SK-N-SH (cell line): Measurements from ENCODE around the gene CIBAR2. TPM values are rescaled to one million over a fixed set of nuclear protein-coding genes. Genes with fewer than 3 reads are reported as not detected.

Experiments
- CTCF ChIA-PET: fragments of 300-600, 350-600 bp; formaldehyde crosslinking; extraction: SDS; loops from one replicate; lab custom pipeline; 2021; lab: Yijun Ruan, JAX
- POLR2A ChIA-PET: fragments of 350-600 bp; sonication (Branson Sonifier 250); formaldehyde crosslinking; extraction: SDS; loops from one replicate; lab custom pipeline; 2020; ENCODE audit warnings: antibody characterized with exemption, inconsistent platforms; lab: Yijun Ruan, JAX
- DNase-seq: peaks from one replicate; pipeline ENCODE4 v3.0.0; 2012
- H2AFZ ChIP-seq: fragments of 200-600 bp; sonication (generic); 2 replicates; pipeline ENCODE4 v1.8.1; 2016; ENCODE audit warnings: antibody characterized with exemption, mild to moderate bottlenecking, low read depth
- H3F3A ChIP-seq: fragments of 200-600 bp; sonication (generic); replicated peaks from 2 replicates; pipeline ENCODE3; 2016; ENCODE audit warnings: antibody characterized with exemption, mild to moderate bottlenecking; ENCODE audit not compliant: insufficient read depth
- H3K27ac ChIP-seq, 2 experiments: fragments of 200-500 bp in 1 of 2; fragments of 200-600 bp in 1 of 2; sonication (Bioruptor generic) in 1 of 2; sonication (generic), shearing (Covaris generic) in 1 of 2; 2 replicates each; pipeline versions ENCODE4 v1.5.1 to v1.6.1; 2014 to 2016; ENCODE audit warnings: low read depth in 2 of 2, inconsistent platforms in 1 of 2, low read length in 1 of 2, mild to moderate bottlenecking in 1 of 2, mixed read lengths in 1 of 2
- H3K27me3 ChIP-seq: fragments of 200-600 bp; sonication (generic), shearing (Covaris generic); 2 replicates; pipeline ENCODE4 v1.6.1; 2016; ENCODE audit warnings: mixed run types; ENCODE audit not compliant: insufficient read depth
- H3K36me3 ChIP-seq, 2 experiments: fragments of 200-500 bp in 1 of 2; fragments of 200-600 bp in 1 of 2; sonication (Bioruptor generic) in 1 of 2; sonication (generic) in 1 of 2; replicated peaks in 1 of 2; 2 replicates each; pipeline versions ENCODE3 to v1.5.1; 2014 to 2016; ENCODE audit warnings: low read length in 1 of 2, mild to moderate bottlenecking in 1 of 2; ENCODE audit not compliant: insufficient read depth in 2 of 2, control insufficient read depth in 1 of 2
- H3K4me1 ChIP-seq, 2 experiments: fragments of 200-500 bp in 1 of 2; fragments of 200-600 bp in 1 of 2; sonication (Bioruptor generic) in 1 of 2; sonication (generic), shearing (Covaris generic) in 1 of 2; 2 replicates each; pipeline versions ENCODE4 v1.5.1 to v1.6.1; 2014 to 2016; ENCODE audit warnings: low read depth in 1 of 2, low read length in 1 of 2, mixed run types in 1 of 2; ENCODE audit not compliant: insufficient read depth in 2 of 2, control insufficient read depth in 1 of 2
- H3K4me2 ChIP-seq: fragments of 200-600 bp; sonication (generic), shearing (Covaris generic); 2 replicates; pipeline ENCODE4 v1.6.1; 2017; ENCODE audit warnings: mixed run types
- H3K4me3 ChIP-seq, 2 experiments: fragments of 200-500 bp in 1 of 2; fragments of 200-600 bp in 1 of 2; sonication (Bioruptor generic) in 1 of 2; sonication (generic), shearing (Covaris generic) in 1 of 2; 2 replicates each; pipeline versions ENCODE4 v1.5.1 to v1.8.1; 2014 to 2016; ENCODE audit warnings: low read depth in 2 of 2, inconsistent platforms in 1 of 2, low read length in 1 of 2, mild to moderate bottlenecking in 1 of 2, mixed read lengths in 1 of 2, moderate library complexity in 1 of 2
- H3K79me2 ChIP-seq: fragments of 200-600 bp; sonication (generic); 2 replicates; pipeline ENCODE4 v1.8.1; 2017; ENCODE audit warnings: mild to moderate bottlenecking; ENCODE audit not compliant: insufficient read depth
- H3K9ac ChIP-seq: fragments of 200-600 bp; sonication (generic); 2 replicates; pipeline ENCODE4 v1.6.1; 2017; ENCODE audit warnings: mixed run types
- H3K9me2 ChIP-seq: fragments of 200-600 bp; sonication (generic); 2 replicates; pipeline ENCODE4 v1.6.1; 2017; ENCODE audit warnings: mixed run types
- H3K9me3 ChIP-seq: fragments of 200-600 bp; sonication (generic); 2 replicates; pipeline ENCODE4 v1.6.1; 2017; ENCODE audit warnings: mixed run types, mild to moderate bottlenecking, moderate library complexity
- H4K20me1 ChIP-seq: fragments of 200-600 bp; sonication (generic); 2 replicates; pipeline ENCODE4 v1.6.1; 2017; ENCODE audit warnings: mild to moderate bottlenecking, mixed run types; ENCODE audit not compliant: insufficient read depth
- CHD2 ChIP-seq: fragments of 150-350 bp; IDR thresholded peaks from 2 replicates; pipeline ENCODE4 v1.6.1; 2018; ENCODE audit warnings: low read length; ENCODE audit not compliant: partially characterized antibody
- FOXM1 ChIP-seq: IDR thresholded peaks from 2 replicates; pipeline ENCODE4 v1.4.0; 2012; ENCODE audit warnings: low read depth, mild to moderate bottlenecking
- GATA2 ChIP-seq: sonication (generic); formaldehyde crosslinking; IDR thresholded peaks from 2 replicates; pipeline ENCODE4 v1.5.0; 2020; ENCODE audit warnings: mild to moderate bottlenecking, missing genetic modification reagents
- MEF2A ChIP-seq: IDR thresholded peaks from 2 replicates; pipeline ENCODE4 v1.4.0; 2012; ENCODE audit warnings: low read depth, borderline replicate concordance
- MXI1 ChIP-seq: IDR thresholded peaks from 2 replicates; pipeline ENCODE4 v1.6.1; 2012; ENCODE audit warnings: mild to moderate bottlenecking, low read depth, low read length, improper control_type of control experiment
- POLR2AphosphoS5 ChIP-seq: IDR thresholded peaks from 2 replicates; pipeline ENCODE4 v1.6.1; 2012; ENCODE audit warnings: low read depth, low read length
- RAD21 ChIP-seq: IDR thresholded peaks from 2 replicates; pipeline ENCODE4 v1.6.1; 2012; ENCODE audit warnings: mild to moderate bottlenecking, low read length
- RXRA ChIP-seq: IDR thresholded peaks from 2 replicates; pipeline ENCODE4 v1.4.0; 2012; ENCODE audit warnings: low read depth, mild to moderate bottlenecking, borderline replicate concordance
- SIN3A ChIP-seq: IDR thresholded peaks from 2 replicates; pipeline ENCODE4 v1.6.1; 2012; ENCODE audit warnings: low read depth, mild to moderate bottlenecking, low read length, moderate library complexity, borderline replicate concordance
- SMC3 ChIP-seq: IDR thresholded peaks from 2 replicates; pipeline ENCODE4 v1.6.1; 2012; ENCODE audit warnings: low read depth, low read length, improper control_type of control experiment
- TAF1 ChIP-seq: IDR thresholded peaks from 2 replicates; pipeline ENCODE4 v1.6.1; 2012; ENCODE audit warnings: low read depth, mild to moderate bottlenecking, low read length, moderate library complexity, borderline replicate concordance
- TEAD4 ChIP-seq: IDR thresholded peaks from 2 replicates; pipeline ENCODE4 v1.4.0; 2012; ENCODE audit warnings: mild to moderate bottlenecking, borderline replicate concordance; ENCODE audit not compliant: insufficient read depth
- WGBS: methylation state at CpG from one replicate; pipeline ENCODE4 v1.1.6; 2017; ENCODE audit warnings: low lambda C conversion rate; 5-methylcytosine and 5-hydroxymethylcytosine counted together
- polyA plus RNA-seq, 3 experiments: library from polyadenylated mRNA; depleted of rRNA; stranded (reverse); fragments of >200 nt; gene quantifications; 2 replicates each; pipeline ENCODE4 v1.2.3, GENCODE V29; 2012
- TF ChIP-seq, protein P1 (sequence below): IDR thresholded peaks from 2 replicates; pipeline ENCODE4 v1.4.0; 2012; ENCODE audit warnings: low read depth, borderline replicate concordance
- TF ChIP-seq, protein P2 (sequence below): fragments of 200-600 bp; sonication (generic); IDR thresholded peaks from 2 replicates; pipeline ENCODE4 v1.6.1; 2017; ENCODE audit warnings: antibody characterized with exemption, mild to moderate bottlenecking, moderate library complexity

Gene CIBAR2
- polyA plus RNA-seq, 1 of the 3 experiments (the other 2 are of a cell fraction), result 0.15 TPM

DNA sequence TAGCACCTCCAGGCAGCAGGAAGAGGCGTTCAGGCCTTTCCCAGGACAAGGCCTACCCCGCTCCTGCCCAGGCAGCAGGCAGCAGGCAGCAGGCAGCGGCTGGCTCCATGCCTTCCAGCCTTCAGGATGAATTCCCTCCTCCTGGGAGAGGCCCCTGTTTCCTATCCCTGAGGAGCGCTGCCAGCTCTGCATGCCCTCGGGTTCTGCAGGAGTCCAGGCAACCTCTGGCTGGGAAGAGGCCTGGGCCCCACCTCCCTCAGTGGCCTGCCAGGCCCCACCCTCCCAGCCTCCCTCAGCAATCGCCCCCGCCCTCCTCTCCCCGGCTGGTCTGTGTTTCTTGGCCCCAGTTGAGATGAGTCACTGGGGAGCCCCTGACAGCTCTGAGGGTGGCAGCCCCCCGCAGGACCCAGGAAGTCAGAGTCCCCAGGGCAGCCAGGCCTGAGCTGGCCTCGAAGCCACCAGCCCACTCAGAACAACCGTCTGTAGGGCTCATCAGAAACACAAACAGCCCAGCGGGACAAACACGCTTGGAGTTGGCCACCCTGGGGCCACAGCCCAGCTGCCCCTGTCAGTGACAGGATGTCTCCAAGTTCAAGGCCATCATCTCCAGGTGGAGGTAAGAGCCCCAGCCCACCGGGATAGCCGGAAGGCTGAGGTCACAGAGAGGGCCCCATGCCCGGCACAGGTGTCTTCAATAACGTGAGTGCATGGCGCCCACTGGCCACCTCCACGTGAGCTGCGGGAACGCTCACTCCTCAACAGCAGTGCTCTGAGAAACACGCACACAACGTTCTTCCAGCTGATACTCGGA is 39.5 kb upstream of the CIBAR2 start (continued):
- peak; percentile 35; the same call in 1 of the 2 replicates for TF ChIP-seq TAF1
- TF ChIP-seq RAD21, result peak; percentile 25; the same call in 1 of the 2 replicates

DNA sequence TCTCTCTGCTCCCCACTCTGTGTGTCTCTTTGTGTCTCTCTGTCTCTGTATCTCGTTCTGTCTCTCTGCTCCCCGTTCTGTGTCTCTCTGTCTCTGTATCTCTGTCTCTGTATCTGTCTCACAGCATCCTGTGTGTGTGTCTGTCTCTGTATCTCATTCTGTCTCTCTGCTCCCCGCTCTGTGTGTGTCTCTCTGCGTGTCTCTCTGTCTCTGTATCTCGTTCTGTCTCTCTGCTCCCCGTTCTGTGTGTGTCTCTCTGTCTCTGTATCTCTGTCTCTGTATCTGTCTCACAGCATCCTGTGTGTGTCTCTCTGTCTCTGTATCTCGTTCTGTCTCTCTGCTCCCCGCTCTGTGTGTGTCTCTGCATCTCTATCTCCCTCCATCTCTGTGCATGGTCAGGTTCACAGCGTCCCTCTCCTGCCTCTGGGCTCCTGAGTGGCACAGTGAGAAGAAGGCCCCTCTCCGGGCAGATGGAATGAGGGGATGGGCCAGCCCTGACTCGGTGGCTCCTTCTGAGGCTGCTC is 38.9 kb upstream of the CIBAR2 start:
- Histone ChIP-seq H3K27ac (peak overlapping the region; percentile 57 to 89), H3K9ac (peak overlapping the region; percentile 47; the same call in 1 of the 2 replicates)
- CTCF ChIA-PET, result interaction anchor here (0.8 to 2.8 kb wide), 5 partner anchors 10 to 36 kb away, joined by 3 to 16 read pairs (median 8); no protein-coding TSS in a partner anchor

DNA sequence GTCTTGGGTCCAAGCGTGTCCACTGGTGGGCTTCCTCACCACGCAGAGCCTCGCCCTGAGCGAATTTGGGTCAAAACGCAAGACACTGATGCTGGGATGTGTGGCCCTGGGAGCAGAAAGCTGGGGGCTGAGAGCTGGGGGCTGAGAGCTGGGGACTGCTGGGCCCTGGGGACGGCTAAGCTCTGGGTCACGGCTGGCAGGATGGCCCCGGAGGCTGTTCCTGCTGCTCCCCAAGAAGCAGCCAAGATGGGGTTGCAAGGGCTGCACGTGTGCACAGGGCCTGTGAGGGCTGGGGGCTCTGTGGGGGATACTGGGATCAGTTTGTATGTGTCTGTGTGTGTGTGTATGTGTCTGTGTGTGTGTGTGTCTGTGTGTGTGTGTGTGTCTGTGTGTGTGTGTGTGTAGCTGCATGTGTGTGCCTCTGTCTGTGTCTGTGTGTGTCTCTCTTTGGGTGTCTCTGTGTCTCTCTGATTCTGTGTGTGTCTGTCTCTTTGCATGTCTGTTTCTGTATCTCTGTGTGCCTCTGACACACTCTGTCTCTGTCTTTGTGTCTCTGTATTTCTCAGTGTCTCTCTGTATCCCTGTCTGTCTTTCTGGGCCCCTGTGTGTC is 38.2 kb upstream of the CIBAR2 start:
- CTCF ChIA-PET, result interaction anchor here (1.1 to 2.3 kb wide), 3 partner anchors 15 to 102 kb away, joined by 4 to 15 read pairs (median 7); no protein-coding TSS in a partner anchor
- Histone ChIP-seq H4K20me1 (no peaks in the 10 kb centered on the region), H3K9ac (no peak overlapping the region), H3K36me3 (no peaks in the 10 kb centered on the region), H3K4me2 (no peak overlapping the region), H3F3A (no peaks in the 10 kb centered on the region), H3K4me3 (no peak overlapping the region), H3K27me3 (no peaks in the 10 kb centered on the region), H2AFZ (no peak overlapping the region), H3K27ac (peak overlapping the region in 1 of 2 experiments; percentile 89; a peak in 2 of 4 replicates), H3K9me3 (no peaks in the 10 kb centered on the region), H3K9me2 (no peaks in the 10 kb centered on the region), H3K79me2 (no peaks in the 10 kb centered on the region), H3K4me1 (peaks cover 6 to 56% of the 10 kb centered on the region in 2 experiments)
- DNase-seq, result no peak
- TF ChIP-seq, protein P1, sequence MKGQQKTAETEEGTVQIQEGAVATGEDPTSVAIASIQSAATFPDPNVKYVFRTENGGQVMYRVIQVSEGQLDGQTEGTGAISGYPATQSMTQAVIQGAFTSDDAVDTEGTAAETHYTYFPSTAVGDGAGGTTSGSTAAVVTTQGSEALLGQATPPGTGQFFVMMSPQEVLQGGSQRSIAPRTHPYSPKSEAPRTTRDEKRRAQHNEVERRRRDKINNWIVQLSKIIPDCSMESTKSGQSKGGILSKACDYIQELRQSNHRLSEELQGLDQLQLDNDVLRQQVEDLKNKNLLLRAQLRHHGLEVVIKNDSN, result no peak
- TF ChIP-seq MXI1 (no peak), TEAD4 (no peak), CHD2 (no peak), POLR2AphosphoS5 (no peak), SMC3 (no peak), RXRA (no peak), MEF2A (no peak)
- POLR2A ChIA-PET, result no interaction called here
- 94% methylated on average over 6 of the region's 9 CpGs for WGBS

More for the DNA sequence above, 38.9 kb upstream of the CIBAR2 start:
- peaks cover 6 to 50% of the 10 kb centered on the region in 2 experiments for H3K4me1 ChIP-seq
- no peaks in the 10 kb centered on the region for H3K9me3 ChIP-seq
- H3K4me2 ChIP-seq, result peak overlapping the region; percentile 68; the same call in 1 of the 2 replicates
- no peak overlapping the region; the same call in 1 of the 2 replicates for H2AFZ ChIP-seq
- no peaks in the 10 kb centered on the region for H3K36me3 ChIP-seq
- no peak for TF ChIP-seq FOXM1
- TF ChIP-seq, protein P2, sequence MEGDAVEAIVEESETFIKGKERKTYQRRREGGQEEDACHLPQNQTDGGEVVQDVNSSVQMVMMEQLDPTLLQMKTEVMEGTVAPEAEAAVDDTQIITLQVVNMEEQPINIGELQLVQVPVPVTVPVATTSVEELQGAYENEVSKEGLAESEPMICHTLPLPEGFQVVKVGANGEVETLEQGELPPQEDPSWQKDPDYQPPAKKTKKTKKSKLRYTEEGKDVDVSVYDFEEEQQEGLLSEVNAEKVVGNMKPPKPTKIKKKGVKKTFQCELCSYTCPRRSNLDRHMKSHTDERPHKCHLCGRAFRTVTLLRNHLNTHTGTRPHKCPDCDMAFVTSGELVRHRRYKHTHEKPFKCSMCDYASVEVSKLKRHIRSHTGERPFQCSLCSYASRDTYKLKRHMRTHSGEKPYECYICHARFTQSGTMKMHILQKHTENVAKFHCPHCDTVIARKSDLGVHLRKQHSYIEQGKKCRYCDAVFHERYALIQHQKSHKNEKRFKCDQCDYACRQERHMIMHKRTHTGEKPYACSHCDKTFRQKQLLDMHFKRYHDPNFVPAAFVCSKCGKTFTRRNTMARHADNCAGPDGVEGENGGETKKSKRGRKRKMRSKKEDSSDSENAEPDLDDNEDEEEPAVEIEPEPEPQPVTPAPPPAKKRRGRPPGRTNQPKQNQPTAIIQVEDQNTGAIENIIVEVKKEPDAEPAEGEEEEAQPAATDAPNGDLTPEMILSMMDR, result no peak
- TF ChIP-seq GATA2 (CRISPR knock-in tag), result peak; percentile 57
- no peak for TF ChIP-seq POLR2AphosphoS5
- no peak for TF ChIP-seq SIN3A
- 68% methylated on average over 11 of the region's 11 CpGs for WGBS
- no peaks in the 10 kb centered on the region for H3K9me2 ChIP-seq
- POLR2A ChIA-PET, result no interaction called here
- no peaks in the 10 kb centered on the region for H4K20me1 ChIP-seq
- DNase-seq, result no peak
- H3F3A ChIP-seq, result no peaks in the 10 kb centered on the region
- H3K27me3 ChIP-seq, result no peaks in the 10 kb centered on the region
- no peaks in the 10 kb centered on the region for H3K79me2 ChIP-seq
- H3K4me3 ChIP-seq, result no peak overlapping the region
